Sigmoid colon (tissue), 3 donors: ENCODE results near the gene HIF3A.

Experiments
- CTCF ChIP-seq, 4 experiments: fragments of 450-650 bp in 3 of 4; fragments of 200-600 bp in 1 of 4; IDR thresholded peaks; one replicate each; pipeline ENCODE4 v1.5.1; 2016 to 2019; ENCODE audit warnings: antibody characterized with exemption in 4 of 4, mild to moderate bottlenecking in 3 of 4, moderate library complexity in 2 of 4
- POLR2A ChIP-seq, 2 donors: fragments of 450-650 bp; IDR thresholded peaks; one replicate each; pipeline ENCODE4 v1.6.1; 2016; ENCODE audit warnings: antibody characterized with exemption in 2 of 2, mild to moderate bottlenecking in 2 of 2, moderate library complexity in 2 of 2

DNA sequence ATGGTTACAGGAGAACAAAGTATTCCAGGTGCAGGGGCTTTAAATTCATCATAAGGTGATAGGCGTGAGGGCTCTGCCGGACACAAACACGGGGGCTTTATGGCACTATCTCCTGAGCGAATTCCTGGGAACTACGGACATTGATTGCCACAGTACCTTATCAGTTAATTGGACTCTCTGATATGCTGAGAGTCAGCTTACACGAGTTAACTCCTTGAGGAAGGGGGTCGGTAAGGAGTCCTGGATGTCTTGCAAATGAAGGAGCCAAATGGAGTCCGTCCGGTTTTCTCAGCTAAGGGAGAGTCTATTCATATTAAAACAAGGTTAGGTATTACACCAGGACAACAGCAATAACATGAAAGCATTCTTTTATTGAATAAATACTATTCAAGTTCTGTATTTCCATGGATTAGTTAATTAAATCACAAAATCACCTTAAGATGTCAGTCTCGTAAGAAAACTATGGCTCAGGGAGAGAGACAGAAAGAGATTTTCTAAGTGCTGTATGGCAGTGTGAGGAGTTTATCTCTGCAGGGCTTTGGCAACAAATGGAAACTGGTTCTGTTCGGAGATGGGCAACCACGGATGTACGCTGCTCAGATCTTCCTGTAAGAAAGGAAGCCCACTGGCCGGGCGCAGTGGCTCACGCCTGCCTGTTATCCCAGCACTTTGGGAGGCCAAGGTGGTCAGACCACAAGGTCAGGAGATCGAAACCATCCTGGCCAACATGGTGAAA, 26.2 kb upstream of the HIF3A start:
- TF ChIP-seq CTCF (IDR thresholded peaks at IDR 0.05) (no peak), POLR2A (IDR thresholded peaks at IDR 0.05) (no peak)
